Effector CD8-positive, alpha-beta T cell (primary cell): Measurements from ENCODE around the gene CACNG3.

Experiments
- DNase-seq: peaks from one replicate; lab custom pipeline; 2025; lab: John Stamatoyannopoulos, UW

The CACNG3 gene

DNA sequence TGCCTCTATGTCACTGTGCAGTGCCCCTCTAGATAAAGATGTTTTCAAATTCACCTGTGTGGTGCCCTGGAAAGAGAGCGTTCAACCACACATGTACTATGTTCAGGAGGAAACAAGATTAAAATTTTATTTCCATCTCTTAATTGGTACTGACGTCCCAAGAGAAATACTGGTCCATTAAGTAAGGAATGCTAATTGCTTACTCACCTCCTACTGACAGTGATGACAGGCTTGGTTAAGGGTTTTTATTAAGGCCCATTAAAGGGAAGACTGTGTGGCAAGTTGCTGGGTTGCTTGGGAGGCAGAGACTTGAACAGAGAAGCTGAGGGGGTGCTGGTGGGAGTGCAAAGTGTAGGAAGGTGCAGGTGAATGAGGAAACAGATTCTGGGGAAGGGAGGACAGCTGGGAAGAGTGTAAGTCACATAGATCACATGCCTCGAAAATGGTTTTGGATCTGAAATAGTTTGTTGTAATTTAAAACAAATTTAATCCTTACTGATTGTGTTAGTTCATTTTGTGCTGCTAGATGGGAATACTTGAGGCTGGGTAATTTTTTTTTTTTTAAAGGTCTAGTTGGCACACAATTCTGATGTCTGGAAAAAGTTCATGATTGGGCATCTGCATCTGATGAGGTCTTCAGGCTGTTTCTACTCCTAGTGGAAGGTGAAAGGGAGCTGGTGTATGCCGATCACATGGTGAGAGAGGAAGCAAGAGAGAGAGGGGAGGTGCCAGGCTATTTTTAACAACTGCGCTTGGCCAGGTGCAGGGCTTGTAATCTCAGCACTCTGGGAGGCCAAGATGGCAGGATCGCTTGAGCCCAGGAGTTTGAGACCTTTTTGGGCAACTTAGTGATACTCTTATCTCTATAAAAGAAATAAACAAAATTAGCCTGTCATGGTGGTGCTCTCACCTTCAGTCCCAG is 140.5 kb downstream of the CACNG3 start:
- DNase-seq: no peak

DNA sequence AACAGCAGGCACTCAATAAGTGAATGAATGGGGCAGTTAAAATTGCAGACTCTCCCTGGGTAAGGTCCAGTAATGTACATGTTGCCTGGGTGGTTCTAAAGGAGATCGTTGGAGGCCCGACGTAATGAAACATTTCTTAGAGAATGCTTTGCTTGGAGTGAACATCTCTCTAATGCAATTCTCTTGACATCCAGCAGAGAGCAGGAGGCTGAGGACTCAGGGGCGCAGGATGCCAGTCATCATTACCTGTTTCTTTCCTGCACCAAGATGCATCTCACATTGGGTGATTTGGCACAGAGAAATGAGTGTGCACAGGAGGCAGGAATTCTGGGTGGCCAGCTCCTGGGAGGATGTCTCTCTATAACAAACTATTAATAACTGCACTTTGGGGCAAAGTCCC is 152.9 kb downstream of the CACNG3 start:
- DNase-seq: no peak
